SK-N-SH treated with all-trans-retinoic acid at 6 μM for 48 hours (cell line): ENCODE measurements around the gene DIRAS1.

Experiments used
- ATAC-seq: fragments of 200-7000 bp; cut with Tn5 transposase; 3 replicates; pipeline ENCODE4 v1.9.1; 2020; ENCODE audit warnings: mild to moderate bottlenecking, moderate library complexity
- ARNTL ChIP-seq: fragments of 450-650 bp; formaldehyde crosslinking; IDR thresholded peaks from 2 replicates; pipeline ENCODE4 v1.5.0; 2020; ENCODE audit warnings: low read depth, mild to moderate bottlenecking, moderate library complexity, borderline replicate concordance
- BACH2 ChIP-seq: fragments of 250-450 bp; sonication (Bioruptor Pico); IDR thresholded peaks from 2 replicates; pipeline ENCODE4 v1.9.0; 2021; ENCODE audit warnings: mild to moderate bottlenecking, borderline replicate concordance
- CREB5 ChIP-seq: fragments of 250-450 bp; sonication (Bioruptor Pico); IDR thresholded peaks from 2 replicates; pipeline ENCODE4 v1.5.1; 2020; ENCODE audit warnings: low read depth, mild to moderate bottlenecking, moderate library complexity
- CSDC2 ChIP-seq: fragments of 250-450 bp; sonication (Bioruptor Pico); IDR thresholded peaks from 2 replicates; pipeline ENCODE4 v1.5.0; 2020; ENCODE audit warnings: mild to moderate bottlenecking, moderate library complexity
- ESRRG ChIP-seq: fragments of 250-450 bp; sonication (Bioruptor Pico); IDR thresholded peaks from 2 replicates; pipeline ENCODE4 v1.6.1; 2021; ENCODE audit warnings: mild to moderate bottlenecking
- GLIS3 ChIP-seq: fragments of 250-450 bp; sonication (Bioruptor Pico); IDR thresholded peaks from 2 replicates; pipeline ENCODE4 v1.5.0; 2020; ENCODE audit warnings: mild to moderate bottlenecking, moderate library complexity
- ISL1 ChIP-seq: fragments of 250-450 bp; sonication (Bioruptor Pico); IDR thresholded peaks from 2 replicates; pipeline ENCODE4 v2.1.2; 2022; ENCODE audit warnings: mild to moderate bottlenecking, moderate library complexity
- OSR1 ChIP-seq: fragments of 250-450 bp; sonication (Bioruptor Pico); IDR thresholded peaks from 2 replicates; pipeline ENCODE4 v1.8.0; 2022; ENCODE audit warnings: moderate library complexity, mild to moderate bottlenecking, inconsistent platforms
- PPARA ChIP-seq: fragments of 250-450 bp; sonication (Bioruptor Pico); IDR thresholded peaks from 2 replicates; pipeline ENCODE4 v1.5.0; 2020; ENCODE audit warnings: mild to moderate bottlenecking, borderline replicate concordance
- RARB ChIP-seq: fragments of 250-450 bp; sonication (Bioruptor Pico); IDR thresholded peaks from 2 replicates; pipeline ENCODE4 v1.8.0; 2021; ENCODE audit warnings: mild to moderate bottlenecking, moderate library complexity
- SNAI2 ChIP-seq: fragments of 250-450 bp; sonication (Bioruptor Pico); IDR thresholded peaks from 2 replicates; pipeline ENCODE4 v1.5.0; 2020; ENCODE audit warnings: mild to moderate bottlenecking, moderate library complexity
- TCF4 ChIP-seq: fragments of 250-450 bp; sonication (Bioruptor Pico); IDR thresholded peaks from 2 replicates; pipeline ENCODE4 v1.8.0; 2021; ENCODE audit warnings: mild to moderate bottlenecking, moderate library complexity, borderline replicate concordance
- TOX ChIP-seq: fragments of 250-450 bp; sonication (Bioruptor Pico); IDR thresholded peaks from 2 replicates; pipeline ENCODE4 v1.8.0; 2021; ENCODE audit warnings: mild to moderate bottlenecking, moderate library complexity, borderline replicate concordance
- ZC3H10 ChIP-seq: fragments of 250-450 bp; sonication (Bioruptor Pico); IDR thresholded peaks from 2 replicates; pipeline ENCODE4 v1.5.1; 2021; ENCODE audit warnings: mild to moderate bottlenecking, moderate library complexity
- ZFP3 ChIP-seq: fragments of 250-450 bp; sonication (Bioruptor Pico); IDR thresholded peaks from 2 replicates; pipeline ENCODE4 v1.5.0; 2020; ENCODE audit warnings: mild to moderate bottlenecking, moderate library complexity
- ZFP30 ChIP-seq: fragments of 450-650 bp; formaldehyde crosslinking; IDR thresholded peaks from 2 replicates; pipeline ENCODE4 v1.5.0; 2022; ENCODE audit warnings: mild to moderate bottlenecking, moderate library complexity
- ZNF565 ChIP-seq: fragments of 450-650 bp; formaldehyde crosslinking; conservative IDR thresholded peaks from 2 replicates; pipeline ENCODE4 v1.5.0; 2020; ENCODE audit warnings: low read depth, mild to moderate bottlenecking, moderate library complexity
- ZNF70 ChIP-seq: fragments of 450-650 bp; formaldehyde crosslinking; IDR thresholded peaks from 2 replicates; pipeline ENCODE4 v1.5.0; 2020; ENCODE audit warnings: mild to moderate bottlenecking, moderate library complexity
- ZNF8 ChIP-seq: fragments of 450-650 bp; formaldehyde crosslinking; IDR thresholded peaks from 2 replicates; pipeline ENCODE4 v1.5.0; 2020; ENCODE audit warnings: mild to moderate bottlenecking, moderate library complexity
- TF ChIP-seq, protein P1 (sequence below): fragments of 250-450 bp; sonication (Bioruptor Pico); IDR thresholded peaks from 2 replicates; pipeline ENCODE4 v1.8.0; 2021; ENCODE audit warnings: low read depth, mild to moderate bottlenecking, moderate library complexity, borderline replicate concordance
- TF ChIP-seq, protein P2 (sequence below): fragments of 250-450 bp; sonication (Bioruptor Pico); IDR thresholded peaks from 2 replicates; pipeline ENCODE4 v1.8.0; 2020; ENCODE audit warnings: mild to moderate bottlenecking, moderate library complexity, borderline replicate concordance
- TF ChIP-seq, protein P3 (sequence below): fragments of 250-450 bp; sonication (Bioruptor Pico); IDR thresholded peaks from 2 replicates; pipeline ENCODE4 v1.5.0; 2020; ENCODE audit warnings: mild to moderate bottlenecking, moderate library complexity

The DIRAS1 gene

DNA sequence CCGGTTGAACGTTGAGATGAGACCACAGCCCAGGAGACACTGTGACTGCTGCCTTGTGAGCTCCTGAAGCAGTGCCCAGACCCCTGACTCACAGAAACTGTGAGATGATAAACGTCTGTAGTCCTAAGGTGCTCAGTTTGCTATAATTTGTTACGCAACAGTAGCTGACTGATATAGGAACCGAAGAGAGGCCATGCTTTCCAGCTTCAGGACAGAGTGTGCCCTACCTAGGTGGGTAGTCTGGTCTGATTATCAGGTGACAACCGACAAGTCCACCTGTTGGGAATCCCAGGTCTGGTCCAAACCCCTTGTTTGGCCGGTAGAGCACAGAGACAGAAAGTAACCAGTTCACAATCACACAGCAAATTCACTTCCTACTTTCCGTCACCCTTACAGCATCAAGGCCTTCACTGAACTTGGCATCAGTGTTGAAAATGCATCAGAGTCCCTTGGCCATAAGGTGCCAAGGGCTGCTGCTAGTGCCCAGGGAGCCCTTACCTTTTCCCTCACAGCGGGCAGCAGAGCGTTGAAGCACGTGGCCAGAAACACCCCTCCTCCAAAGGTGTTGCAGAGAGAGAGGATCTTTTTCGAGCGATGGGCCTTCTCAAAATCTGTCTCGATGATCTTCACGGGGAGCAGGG lies 15.5 kb upstream of the DIRAS1 start:
- no peak for ATAC-seq
- TF ChIP-seq ZC3H10 (CRISPR knock-in tag) (no peak), BACH2 (CRISPR knock-in tag) (no peak), TOX (no peak), PPARA (no peak), ISL1 (CRISPR knock-in tag) (no peak)
- TF ChIP-seq, protein P1, sequence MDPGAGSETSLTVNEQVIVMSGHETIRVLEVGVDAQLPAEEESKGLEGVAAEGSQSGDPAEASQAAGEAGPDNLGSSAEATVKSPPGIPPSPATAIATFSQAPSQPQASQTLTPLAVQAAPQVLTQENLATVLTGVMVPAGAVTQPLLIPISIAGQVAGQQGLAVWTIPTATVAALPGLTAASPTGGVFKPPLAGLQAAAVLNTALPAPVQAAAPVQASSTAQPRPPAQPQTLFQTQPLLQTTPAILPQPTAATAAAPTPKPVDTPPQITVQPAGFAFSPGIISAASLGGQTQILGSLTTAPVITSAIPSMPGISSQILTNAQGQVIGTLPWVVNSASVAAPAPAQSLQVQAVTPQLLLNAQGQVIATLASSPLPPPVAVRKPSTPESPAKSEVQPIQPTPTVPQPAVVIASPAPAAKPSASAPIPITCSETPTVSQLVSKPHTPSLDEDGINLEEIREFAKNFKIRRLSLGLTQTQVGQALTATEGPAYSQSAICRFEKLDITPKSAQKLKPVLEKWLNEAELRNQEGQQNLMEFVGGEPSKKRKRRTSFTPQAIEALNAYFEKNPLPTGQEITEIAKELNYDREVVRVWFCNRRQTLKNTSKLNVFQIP = no peak
- TF ChIP-seq, all 23 proteins: peak for 0

GRCh38 chr19:2735374-2735773 lies 14.2 kb upstream of the DIRAS1 start:
- no peak for ATAC-seq
- TF ChIP-seq, protein P2, sequence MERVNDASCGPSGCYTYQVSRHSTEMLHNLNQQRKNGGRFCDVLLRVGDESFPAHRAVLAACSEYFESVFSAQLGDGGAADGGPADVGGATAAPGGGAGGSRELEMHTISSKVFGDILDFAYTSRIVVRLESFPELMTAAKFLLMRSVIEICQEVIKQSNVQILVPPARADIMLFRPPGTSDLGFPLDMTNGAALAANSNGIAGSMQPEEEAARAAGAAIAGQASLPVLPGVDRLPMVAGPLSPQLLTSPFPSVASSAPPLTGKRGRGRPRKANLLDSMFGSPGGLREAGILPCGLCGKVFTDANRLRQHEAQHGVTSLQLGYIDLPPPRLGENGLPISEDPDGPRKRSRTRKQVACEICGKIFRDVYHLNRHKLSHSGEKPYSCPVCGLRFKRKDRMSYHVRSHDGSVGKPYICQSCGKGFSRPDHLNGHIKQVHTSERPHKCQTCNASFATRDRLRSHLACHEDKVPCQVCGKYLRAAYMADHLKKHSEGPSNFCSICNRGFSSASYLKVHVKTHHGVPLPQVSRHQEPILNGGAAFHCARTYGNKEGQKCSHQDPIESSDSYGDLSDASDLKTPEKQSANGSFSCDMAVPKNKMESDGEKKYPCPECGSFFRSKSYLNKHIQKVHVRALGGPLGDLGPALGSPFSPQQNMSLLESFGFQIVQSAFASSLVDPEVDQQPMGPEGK (CRISPR knock-in tag) = no peak
- TF ChIP-seq ZNF70 (CRISPR knock-in tag) = peak; percentile 58; the same call in 1 of the 2 replicates
- TF ChIP-seq, all 23 proteins: peak for 1

GRCh38 chr19:2734589-2735288 lies 13.6 kb upstream of the DIRAS1 start:
- TF ChIP-seq ZFP30 (no peak), CREB5 (CRISPR knock-in tag) (no peak), SNAI2 (CRISPR knock-in tag) (no peak), ISL1 (CRISPR knock-in tag) (no peak), TCF4 (CRISPR knock-in tag) (no peak), ZFP3 (no peak), ZNF565 (CRISPR knock-in tag) (no peak), GLIS3 (CRISPR knock-in tag) (no peak), ZNF70 (CRISPR knock-in tag) (no peak), ARNTL (CRISPR knock-in tag) (no peak), ESRRG (CRISPR knock-in tag) (no peak), ZC3H10 (CRISPR knock-in tag) (no peak), TOX (no peak), BACH2 (CRISPR knock-in tag) (no peak), RARB (CRISPR knock-in tag) (no peak), CSDC2 (no peak)
- TF ChIP-seq, protein P1 = no peak
- no peak for ATAC-seq

GRCh38 chr19:2733930-2734588 lies 12.9 kb upstream of the DIRAS1 start:
- no peak for ATAC-seq
- TF ChIP-seq OSR1 (CRISPR knock-in tag) (no peak), CREB5 (CRISPR knock-in tag) (no peak), ZFP3 (no peak), ZC3H10 (CRISPR knock-in tag) (no peak), ZNF8 (CRISPR knock-in tag) (no peak), ESRRG (CRISPR knock-in tag) (no peak), TOX (no peak), ZFP30 (no peak), CSDC2 (no peak), ZNF70 (CRISPR knock-in tag) (no peak)
- TF ChIP-seq, protein P3, sequence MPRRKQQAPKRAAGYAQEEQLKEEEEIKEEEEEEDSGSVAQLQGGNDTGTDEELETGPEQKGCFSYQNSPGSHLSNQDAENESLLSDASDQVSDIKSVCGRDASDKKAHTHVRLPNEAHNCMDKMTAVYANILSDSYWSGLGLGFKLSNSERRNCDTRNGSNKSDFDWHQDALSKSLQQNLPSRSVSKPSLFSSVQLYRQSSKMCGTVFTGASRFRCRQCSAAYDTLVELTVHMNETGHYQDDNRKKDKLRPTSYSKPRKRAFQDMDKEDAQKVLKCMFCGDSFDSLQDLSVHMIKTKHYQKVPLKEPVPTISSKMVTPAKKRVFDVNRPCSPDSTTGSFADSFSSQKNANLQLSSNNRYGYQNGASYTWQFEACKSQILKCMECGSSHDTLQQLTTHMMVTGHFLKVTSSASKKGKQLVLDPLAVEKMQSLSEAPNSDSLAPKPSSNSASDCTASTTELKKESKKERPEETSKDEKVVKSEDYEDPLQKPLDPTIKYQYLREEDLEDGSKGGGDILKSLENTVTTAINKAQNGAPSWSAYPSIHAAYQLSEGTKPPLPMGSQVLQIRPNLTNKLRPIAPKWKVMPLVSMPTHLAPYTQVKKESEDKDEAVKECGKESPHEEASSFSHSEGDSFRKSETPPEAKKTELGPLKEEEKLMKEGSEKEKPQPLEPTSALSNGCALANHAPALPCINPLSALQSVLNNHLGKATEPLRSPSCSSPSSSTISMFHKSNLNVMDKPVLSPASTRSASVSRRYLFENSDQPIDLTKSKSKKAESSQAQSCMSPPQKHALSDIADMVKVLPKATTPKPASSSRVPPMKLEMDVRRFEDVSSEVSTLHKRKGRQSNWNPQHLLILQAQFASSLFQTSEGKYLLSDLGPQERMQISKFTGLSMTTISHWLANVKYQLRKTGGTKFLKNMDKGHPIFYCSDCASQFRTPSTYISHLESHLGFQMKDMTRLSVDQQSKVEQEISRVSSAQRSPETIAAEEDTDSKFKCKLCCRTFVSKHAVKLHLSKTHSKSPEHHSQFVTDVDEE (CRISPR knock-in tag) = no peak
- TF ChIP-seq, protein P2 (CRISPR knock-in tag) = no peak
